ENCODE results near the gene CRACR2A. TPM values are rescaled to one million over a fixed set of nuclear protein-coding genes. Genes with fewer than 3 reads are reported as not detected.

Gene CRACR2A
- total RNA-seq, 4 donors from 2014 or later = 1.2 to 7.9 (median 2.2) TPM

DNA sequence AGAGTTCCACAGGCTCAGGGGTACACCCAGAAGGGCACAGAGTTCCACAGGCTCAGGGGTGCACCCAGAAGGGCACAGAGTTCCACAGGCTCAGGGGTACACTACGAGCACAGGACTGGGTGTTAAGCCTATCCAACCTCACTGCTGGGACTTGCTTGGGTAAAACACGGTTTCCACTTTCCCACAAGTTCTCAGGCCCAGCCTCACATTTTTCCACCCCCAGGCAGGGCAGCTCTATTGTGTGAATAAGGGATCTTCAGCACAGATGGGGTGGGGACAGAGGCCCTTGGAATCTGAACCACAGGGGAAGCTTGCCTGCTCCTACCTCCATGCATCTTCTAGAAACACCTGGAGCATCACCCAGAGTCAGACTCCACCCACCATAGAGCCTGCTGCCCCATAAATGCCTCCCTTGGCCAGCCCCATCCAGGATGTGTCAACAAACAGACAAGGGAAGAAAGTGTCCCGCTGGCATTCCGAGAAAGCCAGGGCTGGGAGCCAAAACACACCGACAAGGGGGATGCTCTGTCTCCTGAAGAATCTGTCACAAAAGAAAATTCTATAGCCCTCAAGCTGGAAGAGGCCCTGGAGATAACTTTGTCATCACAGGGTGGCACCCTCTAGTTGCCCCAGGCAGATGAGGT, 4.8 kb downstream of the CRACR2A start:
- Histone ChIP-seq H3K27me3 (no peaks in the 10 kb centered on the region), H3K9me3 (no peaks in the 10 kb centered on the region), H3K4me1 (peaks cover 0 to 17% of the 10 kb centered on the region in 2 donors), H3K4me3 (replicated peaks in 1 of 3) (no peak overlapping the region), H3K27ac (no peak overlapping the region), H3K36me3 (no peaks in the 10 kb centered on the region)
- TF ChIP-seq, protein P1, sequence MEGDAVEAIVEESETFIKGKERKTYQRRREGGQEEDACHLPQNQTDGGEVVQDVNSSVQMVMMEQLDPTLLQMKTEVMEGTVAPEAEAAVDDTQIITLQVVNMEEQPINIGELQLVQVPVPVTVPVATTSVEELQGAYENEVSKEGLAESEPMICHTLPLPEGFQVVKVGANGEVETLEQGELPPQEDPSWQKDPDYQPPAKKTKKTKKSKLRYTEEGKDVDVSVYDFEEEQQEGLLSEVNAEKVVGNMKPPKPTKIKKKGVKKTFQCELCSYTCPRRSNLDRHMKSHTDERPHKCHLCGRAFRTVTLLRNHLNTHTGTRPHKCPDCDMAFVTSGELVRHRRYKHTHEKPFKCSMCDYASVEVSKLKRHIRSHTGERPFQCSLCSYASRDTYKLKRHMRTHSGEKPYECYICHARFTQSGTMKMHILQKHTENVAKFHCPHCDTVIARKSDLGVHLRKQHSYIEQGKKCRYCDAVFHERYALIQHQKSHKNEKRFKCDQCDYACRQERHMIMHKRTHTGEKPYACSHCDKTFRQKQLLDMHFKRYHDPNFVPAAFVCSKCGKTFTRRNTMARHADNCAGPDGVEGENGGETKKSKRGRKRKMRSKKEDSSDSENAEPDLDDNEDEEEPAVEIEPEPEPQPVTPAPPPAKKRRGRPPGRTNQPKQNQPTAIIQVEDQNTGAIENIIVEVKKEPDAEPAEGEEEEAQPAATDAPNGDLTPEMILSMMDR (IDR thresholded peaks at IDR 0.05) = no peak
- no peak for TF ChIP-seq POLR2A (IDR thresholded peaks at IDR 0.05)
- DNase-seq = no peak
- intact Hi-C loops (cut with DNase I) = no loop called here
- WGBS, 2 donors = 69 to 77% methylated on average over 5 of the region's 5 CpGs

DNA sequence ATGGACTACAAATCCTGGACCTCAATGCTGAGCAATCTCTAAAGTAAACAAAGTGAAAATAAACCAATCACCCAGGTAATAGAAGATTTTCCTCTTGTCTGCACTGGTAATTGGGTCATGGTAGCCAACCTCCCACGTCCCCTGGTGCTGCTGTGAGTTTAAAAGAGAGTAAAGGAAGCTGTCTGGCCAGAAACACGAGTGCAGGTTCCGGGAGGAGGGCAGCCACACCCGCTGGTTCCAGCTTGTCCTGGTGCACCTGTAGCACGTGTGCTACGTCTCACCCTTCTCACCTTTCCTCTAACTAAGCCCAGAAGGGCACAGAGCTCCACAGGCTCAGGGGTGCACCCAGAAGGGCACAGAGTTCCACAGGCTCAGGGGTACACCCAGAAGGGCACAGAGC, 5.4 kb downstream of the CRACR2A start:
- no peak for DNase-seq
- no peak for TF ChIP-seq POLR2A (IDR thresholded peaks at IDR 0.05)
- TF ChIP-seq, protein P1 (IDR thresholded peaks at IDR 0.05) = no peak
- Histone ChIP-seq H3K4me1 (peaks cover 0 to 11% of the 10 kb centered on the region in 2 donors), H3K27me3 (no peaks in the 10 kb centered on the region), H3K27ac (no peak overlapping the region), H3K4me3 (replicated peaks in 1 of 3) (no peak overlapping the region), H3K9me3 (no peaks in the 10 kb centered on the region), H3K36me3 (no peaks in the 10 kb centered on the region)
- WGBS, 2 donors = 73 to 80% methylated on average over 6 of the region's 6 CpGs
- intact Hi-C loops (cut with DNase I) = no loop called here

DNA sequence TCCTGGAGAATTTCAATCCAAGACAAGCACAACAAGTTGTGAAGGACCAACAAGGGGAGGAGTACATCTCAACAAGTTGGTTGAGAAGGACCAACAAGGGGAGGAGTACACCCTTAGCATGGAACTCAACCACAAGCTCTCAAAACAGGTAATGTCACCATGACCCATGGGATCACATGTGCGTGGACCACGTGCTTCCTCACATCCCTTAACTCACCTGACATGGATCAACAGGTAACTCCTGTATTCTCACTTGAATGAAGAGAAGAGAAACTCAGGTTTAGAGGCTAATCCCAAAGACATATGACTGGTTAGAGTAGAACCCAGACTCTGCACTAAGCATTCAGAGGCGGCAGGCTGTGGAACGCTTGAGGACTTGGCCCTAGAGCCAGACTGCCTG, 6.2 kb downstream of the CRACR2A start:
- Histone ChIP-seq H3K36me3 (no peaks in the 10 kb centered on the region), H3K4me1 (peaks cover 0 to 3% of the 10 kb centered on the region in 2 donors), H3K4me3 (replicated peaks in 1 of 3) (no peak overlapping the region), H3K27me3 (no peaks in the 10 kb centered on the region), H3K9me3 (no peaks in the 10 kb centered on the region), H3K27ac (no peak overlapping the region)
- intact Hi-C loops (cut with DNase I) = no loop called here
- TF ChIP-seq POLR2A (IDR thresholded peaks at IDR 0.05) = no peak
- TF ChIP-seq, protein P1 (IDR thresholded peaks at IDR 0.05) = no peak
- DNase-seq = no peak
- WGBS, 2 donors = 95 to 96% methylated on average over 4 of the region's 4 CpGs

DNA sequence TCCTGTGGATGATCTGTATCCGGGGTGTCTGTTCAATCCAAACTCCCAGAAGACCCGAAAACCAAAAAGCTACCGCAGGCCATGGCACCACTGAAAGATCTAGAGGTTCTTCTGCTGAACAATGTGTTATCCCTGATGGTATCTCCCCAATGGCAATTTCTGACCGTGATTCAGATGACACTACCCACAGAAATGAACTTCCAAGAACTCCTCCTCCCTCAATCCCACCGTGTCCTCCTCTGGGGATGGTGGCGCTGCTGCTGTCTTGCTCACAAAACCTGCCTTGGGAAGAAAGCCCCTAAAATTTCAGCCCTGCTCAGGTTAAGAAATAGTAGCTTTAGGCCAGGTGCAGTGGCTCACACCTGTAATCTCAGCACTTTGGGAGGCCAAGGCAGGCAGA, 7.8 kb downstream of the CRACR2A start:
- 92 to 95% methylated on average over 6 of the region's 6 CpGs for WGBS, 2 donors
- no peaks in the 10 kb centered on the region for H3K9me3 ChIP-seq
- H3K4me3 ChIP-seq (replicated peaks in 1 of 3) = no peak overlapping the region
- H3K36me3 ChIP-seq = no peaks in the 10 kb centered on the region
- no peaks in the 10 kb centered on the region for H3K4me1 ChIP-seq
- H3K27me3 ChIP-seq = no peaks in the 10 kb centered on the region
- DNase-seq = no peak
- no peak for TF ChIP-seq POLR2A (IDR thresholded peaks at IDR 0.05)
- TF ChIP-seq, protein P1 (IDR thresholded peaks at IDR 0.05) = no peak
- no peak overlapping the region for H3K27ac ChIP-seq
- intact Hi-C loops (cut with DNase I) = no loop called here

DNA sequence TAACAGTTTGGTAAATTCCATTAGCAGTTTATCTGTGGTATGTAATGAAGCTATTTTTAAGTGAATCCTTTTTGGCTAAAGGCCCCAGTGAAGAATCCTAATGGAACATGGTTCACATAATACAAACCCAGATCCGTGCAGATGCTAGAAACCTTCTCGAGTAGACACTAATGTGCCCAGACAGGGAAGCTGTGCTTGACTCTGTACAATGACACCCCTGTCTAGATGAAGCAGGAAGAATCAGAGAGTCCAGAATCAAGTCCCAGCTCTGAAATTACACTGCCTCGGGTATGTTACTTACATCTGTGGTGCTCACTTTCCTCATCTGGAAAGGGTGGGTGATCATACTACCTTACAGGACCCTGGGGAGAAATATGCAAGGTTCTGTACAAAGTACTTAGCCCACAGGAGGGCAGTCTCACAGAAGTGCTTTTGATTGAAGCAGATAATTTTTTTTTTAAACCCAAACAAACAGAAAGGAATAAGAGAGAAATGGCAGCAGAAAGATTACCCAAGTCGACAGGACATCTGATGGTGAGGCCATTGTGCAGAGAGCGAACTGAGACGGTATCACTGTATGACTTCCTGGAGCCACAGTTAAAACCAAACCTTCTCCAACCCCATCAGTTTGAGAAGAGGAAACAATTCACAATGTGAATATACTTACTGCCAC, 8.5 kb downstream of the CRACR2A start:
- Histone ChIP-seq H3K27ac (no peak overlapping the region), H3K4me1 (no peaks in the 10 kb centered on the region), H3K27me3 (no peaks in the 10 kb centered on the region), H3K36me3 (no peaks in the 10 kb centered on the region), H3K9me3 (no peaks in the 10 kb centered on the region), H3K4me3 (replicated peaks in 1 of 3) (no peak overlapping the region)
- DNase-seq = no peak
- intact Hi-C loops (cut with DNase I) = no loop called here
- TF ChIP-seq, protein P1 (IDR thresholded peaks at IDR 0.05) = no peak
- TF ChIP-seq POLR2A (IDR thresholded peaks at IDR 0.05) = no peak
- 79 to 84% methylated on average over 6 of the region's 6 CpGs for WGBS, 2 donors
